Muscle of leg (tissue), 11 donors: ENCODE results near the gene JARID2. TPM values are rescaled to one million over a fixed set of nuclear protein-coding genes. Genes with fewer than 3 reads are reported as not detected.
A peak's percentile ranks its signal among the peaks of the same experiment; 100 is the strongest.

Source experiments
- DNase-seq: peaks from one replicate; pipeline ENCODE4 v3.0.0; 2013
- H3K27ac ChIP-seq: one replicate; pipeline ENCODE4 v1.5.1; 2013; ENCODE audit warnings: mild to moderate bottlenecking, low read length, control low read depth
- H3K27me3 ChIP-seq: one replicate; pipeline ENCODE4 v1.6.1; 2013; ENCODE audit warnings: low read length; ENCODE audit not compliant: control insufficient read depth, insufficient read depth
- H3K36me3 ChIP-seq: one replicate; pipeline ENCODE4 v1.6.1; 2013; ENCODE audit warnings: low read length; ENCODE audit not compliant: control insufficient read depth, insufficient read depth
- H3K4me1 ChIP-seq: one replicate; pipeline ENCODE4 v1.6.1; 2013; ENCODE audit warnings: low read length; ENCODE audit not compliant: control insufficient read depth, insufficient read depth
- H3K4me3 ChIP-seq: one replicate; pipeline ENCODE4 v1.5.1; 2013; ENCODE audit warnings: low read length, control low read depth
- H3K9me3 ChIP-seq: replicated peaks from 2 replicates; pipeline ENCODE4 v1.6.1; 2013; ENCODE audit warnings: low read depth, low read length; ENCODE audit not compliant: control insufficient read depth
- WGBS: methylation state at CpG from one replicate; pipeline ENCODE4 v1.1.5; 2013; ENCODE audit warnings: missing lambda C conversion rate; ENCODE audit not compliant: insufficient coverage; 5-methylcytosine and 5-hydroxymethylcytosine counted together
- polyA plus RNA-seq, 8 donors: library from polyadenylated mRNA; unstranded; fragments of 120-200 nt; gene quantifications; one replicate each; pipeline versions ENCODE4 v1.2.1 to v1.2.3, GENCODE V29; 2013; ENCODE audit warnings: inconsistent platforms in 1 of 8, low replicate concordance in 1 of 8; ENCODE audit not compliant: insufficient read length in 8 of 8, insufficient read depth in 1 of 8
- total RNA-seq: library from RNA; stranded (reverse); fragments of 120-200 nt; gene quantifications from one replicate; pipeline ENCODE4 v1.2.4, GENCODE V29; 2013

The JARID2 gene
- total and polyA plus RNA-seq, 9 donors = 9.8 to 15.3 (median 13.2) TPM

DNA sequence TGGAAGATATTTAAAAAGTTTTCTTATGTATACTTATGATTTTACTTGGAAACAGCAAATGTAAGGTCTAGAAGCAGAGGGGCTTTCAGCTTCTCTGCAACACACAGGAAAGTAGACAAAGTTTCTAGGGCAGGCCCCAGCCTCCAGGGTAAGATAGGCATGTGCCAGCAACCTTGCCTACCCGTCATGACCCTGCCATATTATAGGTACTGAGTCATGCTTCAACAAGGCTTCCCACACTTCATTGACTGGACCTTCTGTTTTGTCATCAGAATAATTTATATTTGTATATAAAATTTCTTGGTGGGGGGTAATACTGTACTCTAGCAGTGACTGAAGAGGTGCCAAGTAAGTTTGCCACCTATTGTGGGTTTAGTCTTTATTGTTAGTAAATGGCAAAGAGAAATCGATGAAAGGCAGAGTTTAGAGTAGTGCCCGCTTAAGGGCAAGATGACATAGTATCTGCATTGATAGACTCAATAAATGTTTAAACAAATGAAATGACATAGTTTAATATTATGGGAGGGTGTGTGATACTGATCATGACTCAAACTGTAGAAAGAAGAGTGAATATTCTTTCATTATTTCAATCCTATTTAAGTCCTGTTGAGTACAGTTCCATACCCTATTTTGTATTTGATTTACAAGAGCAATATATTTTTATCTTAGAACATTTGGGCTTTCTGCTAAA is 95.6 kb downstream of the JARID2 start:
- peaks cover 2% of the 10 kb centered on the region for H3K4me1 ChIP-seq
- no peaks in the 10 kb centered on the region for H3K9me3 ChIP-seq
- DNase-seq = no peak
- WGBS = no CpG with 5 or more reads among the region's 3 CpGs
- H3K36me3 ChIP-seq = no peaks in the 10 kb centered on the region
- no peaks in the 10 kb centered on the region for H3K27me3 ChIP-seq
- no peak overlapping the region for H3K27ac ChIP-seq
- no peak overlapping the region for H3K4me3 ChIP-seq

DNA sequence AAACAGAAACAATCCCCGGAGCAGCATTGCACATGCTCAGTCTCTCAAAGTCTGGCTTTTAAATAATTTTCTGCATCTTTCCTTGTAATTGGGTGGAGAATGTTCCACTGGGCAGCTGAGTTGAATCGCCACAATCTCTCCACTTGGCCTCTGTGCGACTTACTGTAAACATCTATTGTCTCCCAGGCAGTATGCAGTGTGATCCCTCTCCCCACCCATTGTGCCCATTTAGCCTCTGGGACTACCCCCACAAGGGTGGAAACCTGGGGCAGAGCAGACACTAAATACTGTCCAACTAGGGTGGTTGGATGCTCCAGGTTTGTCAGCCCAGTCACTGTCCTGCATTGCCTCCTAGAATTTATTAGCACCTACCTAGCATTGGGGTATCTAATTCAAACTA is 96.2 kb downstream of the JARID2 start:
- no peak for DNase-seq
- no peaks in the 10 kb centered on the region for H3K9me3 ChIP-seq
- H3K27ac ChIP-seq = no peak overlapping the region
- H3K27me3 ChIP-seq = no peaks in the 10 kb centered on the region
- peaks cover 2% of the 10 kb centered on the region for H3K4me1 ChIP-seq
- WGBS = 80% methylated on average over 1 of the region's 3 CpGs
- H3K36me3 ChIP-seq = no peaks in the 10 kb centered on the region
- no peak overlapping the region for H3K4me3 ChIP-seq

DNA sequence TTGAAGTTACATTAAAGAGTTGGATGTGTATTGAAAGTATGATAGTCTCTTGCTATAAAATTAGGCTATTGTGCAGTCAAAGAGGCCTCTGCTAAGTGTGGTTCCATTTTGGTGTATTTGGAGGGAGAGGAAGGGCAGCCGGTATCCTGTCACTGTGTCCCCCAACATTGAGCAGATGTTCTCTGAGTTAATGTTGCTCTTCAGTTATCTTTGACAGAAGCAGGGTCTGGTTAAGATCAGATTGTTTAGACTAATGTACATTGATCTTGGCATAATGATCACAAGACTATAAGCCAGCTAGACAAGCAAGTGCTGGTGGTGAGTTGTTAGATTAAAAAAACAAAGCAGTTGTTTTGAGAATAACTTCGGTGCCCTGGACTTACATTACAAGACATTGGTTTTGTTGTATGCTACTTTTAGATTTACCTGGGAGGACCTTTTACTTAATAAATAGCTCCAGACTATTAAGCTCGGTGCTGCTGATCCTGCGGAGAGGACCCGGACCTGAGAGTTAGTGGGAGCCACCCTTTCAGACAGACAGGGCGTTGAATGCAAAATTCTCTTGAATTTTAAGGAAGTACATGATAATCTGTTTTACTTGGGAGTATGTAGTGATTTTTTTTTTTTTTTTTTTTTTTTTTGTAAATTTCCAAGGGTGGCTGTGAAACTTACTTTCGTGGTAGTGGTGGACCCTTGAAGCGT is 97.8 kb downstream of the JARID2 start:
- no peak for DNase-seq
- WGBS = 76% methylated on average over 3 of the region's 8 CpGs
- H3K27ac ChIP-seq = no peak overlapping the region

DNA sequence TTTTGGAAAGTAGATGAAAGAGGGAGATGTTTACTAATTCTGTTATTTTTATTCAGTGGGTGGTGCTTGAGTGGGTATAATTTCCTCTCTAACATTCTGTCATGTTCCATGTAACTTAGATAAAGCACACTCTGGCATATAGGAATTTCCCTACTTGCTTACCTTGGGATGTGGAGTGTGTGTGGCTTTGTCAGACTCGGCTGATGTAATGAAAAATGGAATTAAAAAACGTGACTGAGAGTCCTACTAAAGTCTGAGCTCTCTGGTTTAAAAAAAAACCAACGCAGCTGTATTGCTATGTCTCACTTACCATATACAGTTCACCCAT is 98.3 kb downstream of the JARID2 start:
- no peak overlapping the region for H3K27ac ChIP-seq
- no peaks in the 10 kb centered on the region for H3K4me1 ChIP-seq
- no peaks in the 10 kb centered on the region for H3K27me3 ChIP-seq
- H3K4me3 ChIP-seq = no peak overlapping the region
- WGBS = no CpG with 5 or more reads among the region's 3 CpGs
- DNase-seq = no peak
- no peaks in the 10 kb centered on the region for H3K36me3 ChIP-seq
- H3K9me3 ChIP-seq = no peaks in the 10 kb centered on the region

More for the DNA sequence above, 97.8 kb downstream of the JARID2 start:
- no peaks in the 10 kb centered on the region for H3K27me3 ChIP-seq
- no peaks in the 10 kb centered on the region for H3K9me3 ChIP-seq
- H3K4me1 ChIP-seq = no peaks in the 10 kb centered on the region
- no peak overlapping the region for H3K4me3 ChIP-seq
- no peaks in the 10 kb centered on the region for H3K36me3 ChIP-seq

DNA sequence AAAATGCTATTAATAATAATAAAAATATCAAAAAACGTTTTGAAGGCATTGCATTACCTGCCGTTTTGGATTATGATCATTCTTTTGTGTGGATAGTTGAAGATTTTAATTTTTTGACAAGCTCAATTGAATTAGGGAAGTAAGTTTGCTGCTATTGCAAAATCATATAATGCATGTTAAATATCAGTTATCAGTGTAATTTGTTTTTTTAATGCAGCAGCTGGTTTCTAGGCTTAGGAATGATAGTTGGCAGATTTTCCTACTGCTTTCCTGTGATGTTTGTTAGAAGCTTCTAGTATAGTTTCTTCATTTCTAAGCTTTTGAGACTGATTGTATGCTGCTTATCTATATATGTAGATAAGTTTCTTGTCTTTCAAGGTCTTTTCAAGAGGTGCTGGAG is 99.0 kb downstream of the JARID2 start:
- no peaks in the 10 kb centered on the region for H3K4me1 ChIP-seq
- H3K27me3 ChIP-seq = no peaks in the 10 kb centered on the region
- H3K4me3 ChIP-seq = no peak overlapping the region
- H3K36me3 ChIP-seq = no peaks in the 10 kb centered on the region
- H3K9me3 ChIP-seq = no peaks in the 10 kb centered on the region
- no CpG with 5 or more reads among the region's 2 CpGs for WGBS
- no peak for DNase-seq
- H3K27ac ChIP-seq = no peak overlapping the region

DNA sequence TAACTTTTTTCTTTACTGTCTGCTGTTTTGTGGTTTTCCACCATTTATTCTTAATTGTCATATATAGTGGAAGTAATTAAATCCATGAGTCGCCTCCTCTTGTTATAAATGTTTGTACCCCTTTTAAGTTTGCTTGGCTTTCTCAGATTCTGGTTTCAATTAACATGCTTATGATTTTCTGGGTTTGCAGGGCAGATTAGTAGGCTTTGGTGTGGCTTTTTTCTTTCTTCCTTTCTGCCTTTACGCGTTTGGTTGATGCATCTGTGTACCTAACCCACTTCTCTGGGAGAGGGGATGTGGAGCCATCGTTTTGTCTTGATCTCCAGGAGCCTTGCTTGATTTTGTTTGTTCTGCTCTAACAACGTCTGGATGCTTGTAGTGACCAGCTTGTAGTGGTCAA is 100.4 kb downstream of the JARID2 start:
- Histone ChIP-seq H3K9me3 (no peaks in the 10 kb centered on the region), H3K27ac (no peak overlapping the region), H3K27me3 (no peaks in the 10 kb centered on the region), H3K4me3 (no peak overlapping the region), H3K36me3 (no peaks in the 10 kb centered on the region), H3K4me1 (no peaks in the 10 kb centered on the region)
- no peak for DNase-seq
- WGBS = 80% methylated on average over 1 of the region's 5 CpGs

DNA sequence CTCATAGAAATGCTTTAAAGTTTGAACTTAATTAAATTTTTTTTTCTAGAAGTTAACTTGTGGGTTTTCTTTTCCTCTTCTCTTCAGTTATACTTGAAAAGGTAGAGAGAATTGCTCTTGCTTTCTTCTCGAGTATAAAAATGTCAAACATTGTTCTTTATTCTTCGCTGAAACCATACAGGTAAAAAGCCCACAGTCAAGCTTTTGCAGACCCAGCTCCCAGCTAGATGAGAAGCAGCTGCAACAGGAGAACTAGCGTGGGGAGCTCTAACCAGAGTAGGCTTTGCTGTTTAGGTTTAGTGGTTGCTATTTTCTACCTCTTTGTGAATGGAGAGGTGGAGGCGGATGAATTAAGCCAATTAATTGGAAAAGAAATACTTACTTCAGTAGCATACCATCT is 102.7 kb downstream of the JARID2 start:
- Histone ChIP-seq H3K27me3 (no peaks in the 10 kb centered on the region), H3K9me3 (no peaks in the 10 kb centered on the region), H3K4me3 (no peak overlapping the region), H3K27ac (no peak overlapping the region), H3K36me3 (no peaks in the 10 kb centered on the region), H3K4me1 (peaks cover 8% of the 10 kb centered on the region)
- WGBS = 83% methylated on average over 1 of the region's 4 CpGs
- DNase-seq = no peak

DNA sequence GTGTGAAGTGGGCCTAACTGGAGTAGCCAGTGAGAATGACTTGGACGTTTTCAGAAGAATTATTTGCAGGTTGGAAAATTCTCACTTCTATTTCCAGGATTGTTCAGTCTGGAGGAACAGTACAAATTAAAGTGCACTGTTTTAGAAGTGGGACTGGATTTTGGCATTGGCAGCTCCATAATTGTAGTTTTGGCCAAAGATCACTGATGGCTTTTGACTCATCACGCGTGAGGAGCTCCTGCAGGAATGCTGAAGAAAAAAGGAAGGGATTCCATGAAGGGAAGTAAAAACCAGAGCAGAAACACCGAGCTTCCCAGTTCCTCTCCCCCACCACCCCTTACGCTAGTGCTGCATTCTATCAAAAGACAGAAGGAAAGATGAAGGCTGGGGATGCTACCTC is 103.5 kb downstream of the JARID2 start:
- Histone ChIP-seq H3K4me1 (peaks cover 8% of the 10 kb centered on the region), H3K4me3 (no peak overlapping the region), H3K27ac (no peak overlapping the region), H3K27me3 (no peaks in the 10 kb centered on the region), H3K36me3 (no peaks in the 10 kb centered on the region), H3K9me3 (no peaks in the 10 kb centered on the region)
- no CpG with 5 or more reads among the region's 5 CpGs for WGBS
- DNase-seq = no peak

DNA sequence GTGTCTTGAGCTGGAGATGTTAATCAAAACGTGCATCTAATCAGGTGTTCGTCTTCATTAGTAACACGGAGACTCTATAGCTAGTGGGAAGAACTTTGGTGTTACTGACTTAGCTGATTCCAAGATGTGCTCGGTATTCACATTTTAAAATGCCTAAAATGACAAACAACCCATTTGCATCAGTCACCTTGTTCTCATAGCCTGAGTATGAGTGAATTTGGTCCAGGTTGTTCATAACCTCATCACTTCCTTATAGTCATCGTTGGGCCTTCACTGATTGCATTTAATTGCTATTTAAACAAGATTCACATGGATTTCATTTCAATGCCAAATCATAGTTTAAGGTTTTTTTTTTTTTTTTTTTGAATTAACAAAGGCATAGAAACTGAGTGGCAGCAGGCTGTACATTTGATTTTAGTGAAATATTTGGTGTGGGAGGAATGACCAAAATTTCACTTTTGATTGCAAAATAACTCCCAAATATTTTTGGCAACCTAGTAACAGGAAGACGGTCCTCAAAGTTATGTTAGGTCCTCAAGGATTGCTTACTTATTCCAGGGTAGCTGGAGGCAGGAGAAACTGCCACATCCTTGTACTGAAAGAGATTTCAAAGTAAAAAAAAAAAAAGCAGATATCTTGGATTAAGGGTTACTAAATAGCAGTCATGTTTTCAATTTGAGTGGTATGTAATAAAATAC is 104.7 kb downstream of the JARID2 start:
- no peak for DNase-seq
- Histone ChIP-seq H3K27me3 (no peaks in the 10 kb centered on the region), H3K36me3 (no peaks in the 10 kb centered on the region), H3K9me3 (no peaks in the 10 kb centered on the region), H3K4me1 (peaks cover 8% of the 10 kb centered on the region), H3K27ac (no peak overlapping the region), H3K4me3 (no peak overlapping the region)
- 60% methylated on average over 1 of the region's 6 CpGs for WGBS

DNA sequence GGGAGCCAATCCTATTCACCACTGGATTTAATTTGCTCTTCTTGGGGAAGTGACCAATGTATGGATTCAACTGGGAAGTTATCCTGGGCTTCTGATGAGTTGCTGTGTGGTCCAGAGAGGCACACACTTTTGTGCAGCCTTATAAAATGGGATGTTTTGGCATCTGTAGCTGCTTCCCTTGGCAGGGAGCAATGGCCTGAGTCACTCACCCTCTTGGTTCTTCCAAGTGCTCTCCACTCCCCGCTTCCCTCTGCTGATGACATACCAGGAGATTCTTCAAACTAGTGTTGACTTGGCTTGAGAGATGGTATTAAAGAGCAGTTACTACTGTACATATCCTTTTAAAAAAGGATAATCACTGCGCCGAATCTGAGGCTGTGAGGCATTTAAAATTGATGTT is 105.8 kb downstream of the JARID2 start:
- Histone ChIP-seq H3K27ac (no peak overlapping the region), H3K4me3 (no peak overlapping the region), H3K4me1 (peaks cover 11% of the 10 kb centered on the region), H3K9me3 (no peaks in the 10 kb centered on the region), H3K36me3 (no peaks in the 10 kb centered on the region), H3K27me3 (no peaks in the 10 kb centered on the region)
- WGBS = no CpG with 5 or more reads among the region's 3 CpGs
- DNase-seq = peak; percentile 75
